Epithelial cell of alveolus of lung (primary cell): ENCODE measurements around the gene ARL6. TPM values are rescaled to one million over a fixed set of nuclear protein-coding genes. Genes with fewer than 3 reads are reported as not detected.

ENCODE experiments used
- total RNA-seq: library from RNA; depleted of rRNA; stranded (reverse); fragments of >200 nt; gene quantifications from 2 replicates; pipeline ENCODE4 v1.2.1, GENCODE V29; 2015

The ARL6 gene
- 5.6 and 10.5 TPM in 2 replicates for total RNA-seq

GRCh38 chr3:97764407-97765238, at the start of gene ARL6:
Gene ARL6 (plus strand): TSS chr3:97764758. CDS start chr3:97768108, 3,350 bp downstream.

GRCh38 chr3:97821774-97822358, 57.3 kb downstream of the ARL6 start, which contains the start of gene CRYBG3:
Gene CRYBG3 (plus strand): TSS chr3:97822011. CDS start chr3:97822207, 196 bp downstream.

Other genes starting within 250 kb of the ARL6 start
- 8.4 and 46.9 TPM in 2 replicates for gene CRYBG3, start 57.3 kb downstream of the ARL6 start, total RNA-seq
- 26.9 and 46.5 TPM in 2 replicates for gene RIOX2, start 207.7 kb downstream of the ARL6 start, total RNA-seq